ENCODE data around the gene PDS5B. TPM values are rescaled to one million over a fixed set of nuclear protein-coding genes. Genes with fewer than 3 reads are reported as not detected.
A peak's percentile ranks its signal among the peaks of the same experiment; 100 is the strongest.

PDS5B gene
- total and polyA plus RNA-seq, 2 of the 8 experiments (the other 6 are each of a cell fraction or from before 2014, with no cell fraction given): 5.5 to 54.6 TPM

GRCh38 chr13:32669030-32669646 lies 82.9 kb downstream of the PDS5B start (continued):
- TF ChIP-seq, protein P1, sequence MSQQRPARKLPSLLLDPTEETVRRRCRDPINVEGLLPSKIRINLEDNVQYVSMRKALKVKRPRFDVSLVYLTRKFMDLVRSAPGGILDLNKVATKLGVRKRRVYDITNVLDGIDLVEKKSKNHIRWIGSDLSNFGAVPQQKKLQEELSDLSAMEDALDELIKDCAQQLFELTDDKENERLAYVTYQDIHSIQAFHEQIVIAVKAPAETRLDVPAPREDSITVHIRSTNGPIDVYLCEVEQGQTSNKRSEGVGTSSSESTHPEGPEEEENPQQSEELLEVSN (IDR thresholded peaks at IDR 0.05): no peak
- TF ChIP-seq JUN (IDR thresholded peaks at IDR 0.05; ENCODE audit: low read depth, low read length): no peak
- TF ChIP-seq SP2 (IDR thresholded peaks at IDR 0.05; ENCODE audit: low read length): no peak
- no peak for TF ChIP-seq BRCA1 (IDR thresholded peaks at IDR 0.05; ENCODE audit: low read depth, low read length)
- TF ChIP-seq RAD21 (IDR thresholded peaks at IDR 0.05 in 1 of 2, conservative IDR thresholded peaks at IDR 0.05 in 1 of 2; ENCODE audit: low read depth in 2 of 2, low read length in 2 of 2): peak; percentile 51 to 56
- TF ChIP-seq BACH1 (IDR thresholded peaks at IDR 0.05; ENCODE audit: low read length): no peak
- no peak for TF ChIP-seq PHF8 (conservative IDR thresholded peaks at IDR 0.05; ENCODE audit: low read depth, low read length)
- TF ChIP-seq JUND (IDR thresholded peaks at IDR 0.05; ENCODE audit: low read length): no peak

All from H1 (cell line).